Stimulated activated CD4-positive, alpha-beta T cell treated with anti-CD3 and anti-CD28 coated beads, Interleukin-2, amount 100 ng/mL, for 48 hours (primary cell): Measurements from ENCODE around the gene PLA2G4A.

ENCODE experiments used
- DNase-seq, 2 donors: peaks; one replicate each; pipeline ENCODE4 v3.0.0-alpha.2; 2020

PLA2G4A gene

DNA sequence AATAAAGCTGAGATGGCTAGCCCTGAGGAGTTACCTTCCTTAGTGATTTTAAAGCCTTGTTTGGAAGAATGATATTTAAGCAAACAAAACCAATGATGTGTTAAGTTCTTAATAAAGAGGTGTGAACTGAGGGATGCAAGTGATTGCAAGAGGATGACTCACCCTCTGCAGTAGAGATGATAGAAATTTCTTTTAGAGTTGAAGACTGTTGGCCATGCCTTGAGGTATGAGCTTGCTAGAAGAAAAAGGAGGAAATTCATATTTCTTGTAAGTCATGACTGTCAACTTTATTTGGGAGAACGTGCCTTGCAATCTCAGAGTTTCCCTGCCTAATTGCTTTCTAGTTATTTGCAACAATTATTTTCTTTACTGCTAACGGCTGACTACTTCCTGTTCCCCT is 94.7 kb downstream of the PLA2G4A start:
- no peak for DNase-seq

DNA sequence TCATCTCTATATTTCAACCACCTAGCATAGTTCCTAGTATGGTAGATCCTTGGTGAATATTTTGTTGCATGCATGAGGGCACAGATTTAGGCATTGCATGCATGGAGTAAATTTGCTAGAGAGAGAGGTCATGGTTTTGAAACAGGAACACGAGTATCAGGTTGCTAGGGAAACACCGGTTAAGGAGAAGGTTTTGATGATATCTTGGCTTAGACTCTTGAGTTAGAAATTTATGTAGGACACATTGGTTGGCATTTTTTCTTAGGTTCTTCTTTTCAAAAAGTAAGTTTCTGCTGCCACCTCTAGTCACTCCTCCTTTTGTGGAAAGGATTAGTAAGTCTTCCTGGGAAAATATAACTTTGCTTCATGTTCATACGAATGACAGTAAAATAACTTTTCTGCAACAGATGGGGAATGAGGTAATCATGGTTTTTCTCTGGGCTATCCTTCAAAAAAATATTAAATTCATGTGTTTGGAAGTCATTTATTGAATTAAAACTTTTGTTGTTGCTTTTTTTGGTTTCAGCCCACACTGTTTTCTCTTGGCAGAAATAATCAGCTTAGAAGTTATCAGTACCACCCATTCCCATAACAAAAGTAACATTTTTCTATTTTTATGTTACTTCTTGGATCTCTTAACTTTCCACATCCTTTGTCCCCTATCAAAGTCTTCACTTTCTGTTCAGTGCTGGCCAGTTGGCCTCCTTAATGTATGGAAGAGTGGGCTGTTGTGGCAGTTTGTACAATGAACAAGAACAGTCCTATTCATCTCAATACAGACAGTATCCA is 97.3 kb downstream of the PLA2G4A start:
- no peak for DNase-seq

DNA sequence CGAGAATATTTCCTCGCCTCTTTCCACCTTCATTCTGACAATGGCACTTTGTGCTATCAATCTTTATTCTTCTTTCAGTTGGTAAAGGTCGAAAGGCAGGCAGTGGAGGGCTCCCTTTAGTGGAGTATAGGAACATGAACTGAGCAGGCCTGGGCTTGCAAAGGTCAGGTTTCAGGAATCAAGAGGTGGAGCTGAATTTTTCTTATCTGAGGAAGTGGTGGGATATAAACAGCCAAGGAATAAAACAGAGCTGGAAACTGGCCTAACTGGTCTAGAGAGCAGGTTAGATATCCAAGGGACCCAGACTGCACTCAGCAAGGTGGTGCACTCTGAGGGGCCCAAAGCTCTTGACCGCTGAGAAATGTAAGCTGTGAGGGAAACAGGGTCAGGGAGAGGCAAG is 99.1 kb downstream of the PLA2G4A start:
- DNase-seq, result no peak

DNA sequence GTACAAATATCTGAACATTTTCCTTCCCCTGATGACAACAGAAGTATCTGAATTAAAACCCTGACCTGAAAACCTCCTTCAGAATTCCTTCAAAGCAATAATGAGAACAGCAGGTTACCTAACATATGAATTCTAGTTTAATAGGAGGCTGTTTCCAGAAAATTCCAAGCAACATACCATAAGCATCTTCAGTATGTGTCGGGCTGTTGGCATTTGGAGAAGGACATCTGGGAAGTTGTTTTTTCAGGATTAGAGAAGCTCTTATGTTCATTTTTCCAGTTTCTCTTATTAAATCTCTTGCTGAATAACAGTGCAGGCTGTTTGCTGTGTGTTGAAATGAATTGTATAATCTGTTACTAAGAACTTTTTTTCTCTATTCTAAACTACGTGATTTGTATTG is 101.5 kb downstream of the PLA2G4A start:
- DNase-seq, result no peak

DNA sequence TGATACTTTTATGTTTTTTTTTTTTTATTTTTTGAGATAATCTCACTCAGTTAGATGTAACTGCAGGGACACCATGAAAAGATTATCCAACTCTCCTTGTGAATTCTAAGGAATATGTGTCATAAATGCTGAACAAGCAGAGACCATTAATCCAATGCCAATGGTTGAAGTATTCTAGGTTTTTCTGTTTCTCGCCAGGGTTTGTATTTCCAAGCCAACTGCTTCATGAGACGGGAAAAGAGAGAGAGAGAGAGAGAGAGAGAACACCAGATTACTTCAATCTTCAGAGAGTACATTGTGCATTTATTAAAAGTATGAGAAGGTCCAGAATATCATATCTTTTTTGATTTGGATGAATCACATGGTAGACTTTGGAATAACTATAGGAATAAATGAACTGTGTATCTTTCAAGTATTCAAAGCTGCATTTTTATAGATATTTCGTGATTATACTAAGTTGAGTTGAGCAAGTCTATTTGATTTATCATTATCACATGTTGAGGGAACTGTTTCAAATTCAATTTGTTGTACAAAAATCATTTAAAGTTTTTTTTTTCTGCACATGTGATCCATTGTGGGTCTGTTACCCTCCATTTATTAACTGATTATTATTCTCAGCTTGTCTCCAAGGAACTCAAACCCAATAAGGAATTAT is 108.4 kb downstream of the PLA2G4A start:
- DNase-seq, result no peak

DNA sequence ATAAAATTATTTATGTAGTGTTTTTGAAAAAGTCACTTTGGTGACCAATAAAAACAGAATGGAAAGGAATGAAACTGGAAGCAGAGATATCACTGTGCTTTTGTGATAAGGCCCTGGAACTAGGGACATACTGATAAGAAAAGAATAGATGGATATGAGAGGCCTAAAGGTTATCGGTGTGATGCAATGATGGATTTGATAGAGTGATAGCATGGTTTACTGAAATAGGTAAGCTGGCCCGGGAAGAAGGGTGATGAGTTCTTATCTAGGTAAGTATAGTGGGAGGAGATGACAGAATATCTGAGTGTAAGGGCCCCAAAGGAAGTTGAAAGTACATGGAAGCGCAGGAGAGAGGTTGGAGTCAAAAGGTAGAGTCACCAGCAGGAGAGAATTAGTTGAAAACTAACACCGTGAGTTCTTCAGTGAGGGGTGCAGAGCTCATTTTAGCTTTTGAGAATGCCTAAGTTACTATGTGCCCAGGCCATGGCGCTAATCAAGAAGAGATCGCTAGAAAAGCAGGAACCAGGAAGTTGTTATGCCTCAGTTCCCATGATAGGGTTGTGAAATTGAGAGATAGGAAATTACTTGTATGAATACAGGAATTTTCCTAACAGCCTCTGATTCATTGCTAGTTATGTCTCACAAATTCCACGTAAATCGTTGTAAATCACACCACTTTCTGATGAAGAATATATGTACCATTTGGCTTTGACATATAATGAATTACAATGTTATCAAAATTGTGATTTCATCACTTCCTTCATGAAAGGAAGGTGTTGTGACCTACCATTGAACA is 115.3 kb downstream of the PLA2G4A start:
- DNase-seq, result no peak

DNA sequence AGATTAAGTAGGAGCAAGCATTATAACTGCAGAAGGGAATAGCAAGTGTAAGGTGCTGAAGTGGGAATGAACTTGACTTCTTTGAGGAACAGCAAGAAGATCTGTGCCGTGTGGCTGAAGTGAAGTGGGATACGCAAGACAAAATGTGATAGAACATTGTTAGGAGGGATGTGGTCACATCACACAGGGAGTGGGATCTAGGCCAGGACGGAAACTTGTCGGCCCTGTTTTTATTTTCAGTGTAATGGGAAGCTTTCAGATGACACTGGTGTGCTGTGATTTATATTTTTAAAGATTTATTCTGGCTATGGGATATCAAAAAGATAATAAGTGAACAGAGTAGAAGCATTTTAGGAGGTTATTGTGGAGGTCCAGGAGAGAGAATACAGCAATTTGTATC is 116.4 kb downstream of the PLA2G4A start:
- DNase-seq, result no peak

DNA sequence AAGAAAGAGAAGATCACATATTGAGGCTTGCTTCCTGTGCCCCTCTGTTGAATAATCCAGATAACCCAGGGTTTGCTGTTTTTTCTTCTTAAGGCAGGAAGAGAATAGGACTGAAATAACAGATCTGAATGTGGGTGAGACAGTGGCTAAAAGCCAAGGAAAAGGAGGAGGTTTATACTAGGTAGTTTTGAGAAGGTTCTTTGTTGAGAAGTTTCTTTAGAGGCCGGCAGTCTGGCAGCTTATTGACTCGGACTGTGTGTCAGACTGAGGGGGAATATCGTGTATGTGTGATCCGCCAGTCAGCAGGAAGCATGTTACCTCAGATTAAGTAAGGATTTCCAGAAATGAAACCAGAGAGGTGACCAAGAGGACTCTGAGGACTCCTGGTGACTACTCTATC is 119.8 kb downstream of the PLA2G4A start:
- no peak for DNase-seq

DNA sequence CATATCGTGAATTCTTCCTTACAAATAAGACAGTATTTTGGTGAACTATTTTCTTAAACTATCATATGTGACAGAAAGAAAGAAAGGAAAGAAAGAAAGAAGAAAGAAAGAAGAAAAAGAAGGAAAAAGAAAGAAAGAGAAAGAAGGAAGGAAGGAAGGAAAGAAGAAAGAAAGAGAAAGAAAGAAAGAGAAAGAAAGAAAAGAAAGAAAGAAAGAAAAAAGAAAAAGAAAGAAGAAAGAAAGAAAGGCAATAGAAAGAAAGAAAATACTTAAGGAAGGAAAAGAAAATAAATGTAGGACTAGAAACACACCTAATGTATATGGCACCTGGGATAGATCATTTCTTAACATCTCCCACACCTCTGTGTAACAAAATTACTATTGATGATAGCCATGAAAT is 120.4 kb downstream of the PLA2G4A start:
- DNase-seq, result no peak

DNA sequence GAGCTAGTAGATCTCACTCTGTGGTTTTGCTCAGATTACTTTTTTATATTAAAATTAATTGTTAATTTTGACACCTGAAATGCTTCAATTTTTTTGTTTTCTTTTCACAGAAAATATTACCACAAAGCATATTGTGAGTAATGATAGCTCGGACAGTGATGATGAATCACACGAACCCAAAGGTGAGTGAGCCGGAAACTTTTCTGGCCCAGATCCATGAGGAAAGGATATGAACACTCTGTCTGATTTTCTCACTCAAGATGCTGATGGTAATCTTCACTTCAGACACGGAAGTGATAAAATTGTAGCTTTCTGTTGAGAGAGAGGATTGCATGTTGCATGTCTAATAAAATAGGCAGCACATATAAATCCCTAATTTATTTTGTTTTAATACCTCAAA is 121.8 kb downstream of the PLA2G4A start:
- DNase-seq, result no peak

DNA sequence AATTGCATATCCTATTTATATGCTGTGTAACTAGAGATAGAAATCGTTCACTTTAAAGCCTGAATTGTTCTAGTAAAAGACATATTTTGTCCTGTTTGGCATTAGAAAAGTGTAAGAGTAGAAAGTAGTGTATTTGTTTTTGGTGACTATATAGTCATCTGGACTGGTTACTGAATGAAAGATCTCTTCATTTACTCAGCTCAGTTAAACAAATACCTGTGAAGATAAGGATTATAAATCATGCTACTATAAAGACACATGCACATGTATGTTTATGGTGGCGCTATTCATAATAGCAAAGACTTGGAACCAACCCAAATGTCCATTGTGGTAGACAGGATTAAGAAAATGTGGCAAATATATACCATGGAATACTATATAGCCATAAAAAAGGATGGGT is 125.1 kb downstream of the PLA2G4A start:
- DNase-seq, result no peak

DNA sequence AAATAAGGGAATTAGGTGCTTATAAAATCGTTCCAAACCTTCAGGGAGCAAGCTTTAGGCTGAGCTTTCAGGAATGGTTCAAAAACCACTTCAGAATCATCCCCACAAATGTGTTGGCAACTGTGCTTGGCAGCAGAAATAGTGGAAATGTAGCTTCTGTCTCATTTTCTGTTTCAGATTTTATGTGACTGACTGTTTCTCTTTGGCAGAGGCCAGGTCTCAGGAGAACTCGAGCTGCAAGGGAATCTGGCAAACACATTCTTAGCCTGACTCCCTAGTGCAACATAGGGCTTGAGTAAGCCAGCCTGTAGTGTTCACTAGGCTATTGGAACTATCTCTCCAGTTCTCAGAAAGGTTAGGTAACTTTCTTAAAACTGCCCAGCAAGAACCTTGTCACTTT is 128.6 kb downstream of the PLA2G4A start:
- DNase-seq, result no peak

DNA sequence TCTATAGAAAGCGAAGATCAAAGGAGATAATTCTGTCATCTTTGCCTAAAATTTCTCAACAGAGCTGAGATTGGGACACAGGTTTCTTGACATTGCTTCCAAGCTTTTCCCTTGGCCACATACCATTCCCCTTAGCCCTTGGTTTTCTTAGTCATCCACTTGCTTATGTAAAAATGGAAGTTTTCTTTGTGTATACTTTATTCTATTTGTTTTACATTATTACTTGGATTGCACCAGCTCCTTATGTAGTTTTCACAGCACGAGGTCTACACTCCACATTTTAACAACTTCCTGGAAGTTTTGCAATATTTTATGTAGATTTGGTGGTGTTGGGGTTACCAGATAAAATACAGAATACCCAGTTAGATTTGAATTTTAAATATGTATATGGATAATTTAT is 129.8 kb downstream of the PLA2G4A start:
- no peak for DNase-seq

DNA sequence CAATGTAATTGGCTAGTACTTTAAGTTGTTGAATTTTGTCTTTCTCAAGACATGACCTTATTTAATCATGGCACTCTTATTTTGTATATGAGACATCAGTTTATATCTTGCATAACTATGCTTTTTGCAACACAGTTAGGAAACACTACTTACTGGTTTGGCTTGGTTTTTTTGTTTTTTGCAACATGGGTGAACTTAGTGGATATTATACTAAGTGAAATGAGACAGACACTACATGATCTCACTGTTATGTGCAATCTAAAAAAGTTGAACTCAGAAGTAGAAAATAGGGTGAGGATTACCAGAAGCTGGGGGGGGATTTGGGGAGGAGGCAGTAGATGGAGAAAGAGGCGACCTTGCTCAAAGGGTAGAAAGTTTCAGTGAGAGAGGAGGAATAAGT is 132.1 kb downstream of the PLA2G4A start:
- DNase-seq, result no peak

DNA sequence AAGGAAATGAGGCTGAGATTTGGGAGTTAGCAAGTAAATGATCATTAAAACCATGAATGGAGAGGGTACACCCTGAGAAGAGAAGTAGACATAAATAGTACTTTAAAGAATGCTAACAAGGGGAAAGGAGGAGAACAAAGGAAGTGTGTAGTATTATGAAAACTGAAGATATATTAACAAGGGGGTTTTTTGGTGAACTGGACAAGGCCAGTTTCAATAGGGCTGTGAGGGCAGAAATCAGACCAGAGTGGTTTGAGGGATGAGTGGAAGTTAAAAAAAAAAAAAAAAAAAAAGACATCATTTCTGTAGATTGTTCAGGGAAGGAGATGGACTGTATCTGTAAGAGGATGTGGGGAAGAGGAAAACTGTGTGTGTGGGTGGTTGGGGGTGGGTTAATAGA is 137.1 kb downstream of the PLA2G4A start:
- DNase-seq, result no peak

DNA sequence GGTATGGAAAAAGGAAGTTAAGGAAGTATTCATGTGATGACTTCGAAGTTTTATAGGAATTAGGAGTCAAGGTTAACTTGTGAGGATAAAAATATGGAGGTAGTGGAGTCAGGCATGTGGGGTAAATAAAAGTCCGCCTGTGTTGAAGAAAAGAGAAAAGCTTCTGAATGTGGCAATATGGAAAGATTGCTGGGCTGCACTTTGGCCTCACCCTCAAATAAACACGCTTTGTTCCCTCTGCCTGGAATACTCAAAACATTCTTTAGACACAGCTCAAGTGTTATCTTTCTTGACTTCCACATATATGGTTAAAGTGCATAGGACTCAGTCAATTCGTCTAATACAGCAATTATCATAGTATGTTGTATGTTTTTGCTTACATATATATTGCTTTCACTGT is 137.7 kb downstream of the PLA2G4A start:
- no peak for DNase-seq

DNA sequence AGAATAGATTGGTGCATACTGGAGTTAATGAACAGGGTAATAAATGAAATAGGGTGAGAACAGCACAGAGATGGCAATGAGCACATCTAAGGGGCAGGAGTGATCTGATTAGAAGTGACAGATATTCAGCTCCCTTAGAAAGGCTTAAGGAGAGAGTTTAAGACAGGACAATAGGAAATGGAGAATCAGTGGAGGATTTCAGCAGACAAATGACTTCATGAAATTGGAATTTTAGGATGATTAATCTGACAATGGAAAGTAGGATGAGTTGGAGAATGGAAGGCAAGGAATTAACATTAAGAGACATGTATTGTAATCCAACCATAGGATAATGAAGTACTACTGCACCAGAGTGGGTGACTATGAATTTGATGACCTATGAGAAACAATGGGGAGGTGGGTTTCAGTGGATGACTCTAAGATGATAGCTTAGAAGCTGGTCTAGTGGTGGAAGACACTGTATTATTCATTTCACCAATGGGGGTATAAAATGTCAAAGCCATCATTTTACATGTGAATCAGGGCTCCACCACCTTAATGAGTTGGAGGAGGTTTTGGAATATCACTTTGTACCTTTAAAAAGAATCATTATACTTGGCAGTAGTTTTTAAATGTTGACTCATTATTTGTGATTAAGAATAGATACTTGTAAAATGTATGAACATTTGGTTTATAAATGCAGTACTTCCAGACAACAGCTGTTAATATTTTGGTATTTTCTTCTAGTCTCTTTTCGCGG is 139.1 kb downstream of the PLA2G4A start:
- DNase-seq, result no peak

DNA sequence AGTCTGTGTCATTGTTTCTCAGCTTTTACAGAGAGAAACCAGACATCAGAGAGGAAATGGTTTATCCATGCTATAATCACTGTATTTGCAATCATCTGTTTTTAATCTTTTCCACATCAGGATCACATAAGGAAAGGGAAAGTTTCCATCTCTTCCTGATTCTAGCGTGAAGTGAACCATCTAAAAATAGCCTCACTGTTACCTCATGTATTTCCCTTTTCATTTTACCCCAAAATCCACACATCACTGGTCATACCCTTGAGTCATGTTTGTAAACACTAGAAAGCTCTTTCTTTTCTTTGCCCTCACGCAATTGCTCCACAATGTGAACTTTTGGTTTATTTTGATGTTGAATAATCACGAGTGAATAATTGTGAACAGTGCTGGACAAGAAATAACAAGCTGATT is 146.0 kb downstream of the PLA2G4A start:
- DNase-seq, result no peak

DNA sequence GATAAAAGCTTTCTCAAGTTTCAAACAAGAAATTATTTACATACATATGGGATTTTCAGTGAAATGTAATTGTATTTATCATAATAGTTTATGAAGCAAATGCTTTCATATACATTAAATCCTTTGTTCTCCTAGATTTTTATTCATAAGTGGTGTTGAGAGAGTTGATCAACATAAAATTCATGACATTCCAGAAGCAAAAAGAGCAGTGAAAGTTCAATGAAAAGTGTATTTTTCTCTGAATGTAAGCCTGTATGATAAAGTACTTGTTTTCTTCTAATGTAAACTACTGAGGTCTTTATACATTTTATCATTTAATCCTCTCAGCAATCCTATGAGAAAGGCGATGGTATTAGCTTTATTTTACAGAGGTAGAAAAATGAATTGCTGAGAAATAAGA is 146.5 kb downstream of the PLA2G4A start:
- DNase-seq, result no peak

DNA sequence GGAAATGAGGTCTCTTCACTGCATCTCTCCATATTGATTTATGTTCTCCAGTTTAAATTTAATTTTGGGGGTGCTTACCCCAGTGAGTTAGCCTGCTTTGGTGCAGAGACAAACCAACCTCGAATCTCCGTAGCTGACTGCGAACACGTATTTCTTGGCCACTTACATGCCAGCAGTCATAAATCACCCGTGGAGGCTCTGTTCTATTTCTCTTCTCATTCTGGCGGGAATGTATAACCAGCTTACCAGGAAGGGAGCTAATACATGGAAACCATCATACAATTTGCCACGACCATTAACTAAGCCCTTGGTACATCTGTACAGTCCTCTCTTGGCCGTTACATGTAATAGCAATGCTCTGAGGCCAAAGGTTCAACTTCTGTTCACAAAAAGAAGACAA is 148.0 kb downstream of the PLA2G4A start:
- no peak for DNase-seq

DNA sequence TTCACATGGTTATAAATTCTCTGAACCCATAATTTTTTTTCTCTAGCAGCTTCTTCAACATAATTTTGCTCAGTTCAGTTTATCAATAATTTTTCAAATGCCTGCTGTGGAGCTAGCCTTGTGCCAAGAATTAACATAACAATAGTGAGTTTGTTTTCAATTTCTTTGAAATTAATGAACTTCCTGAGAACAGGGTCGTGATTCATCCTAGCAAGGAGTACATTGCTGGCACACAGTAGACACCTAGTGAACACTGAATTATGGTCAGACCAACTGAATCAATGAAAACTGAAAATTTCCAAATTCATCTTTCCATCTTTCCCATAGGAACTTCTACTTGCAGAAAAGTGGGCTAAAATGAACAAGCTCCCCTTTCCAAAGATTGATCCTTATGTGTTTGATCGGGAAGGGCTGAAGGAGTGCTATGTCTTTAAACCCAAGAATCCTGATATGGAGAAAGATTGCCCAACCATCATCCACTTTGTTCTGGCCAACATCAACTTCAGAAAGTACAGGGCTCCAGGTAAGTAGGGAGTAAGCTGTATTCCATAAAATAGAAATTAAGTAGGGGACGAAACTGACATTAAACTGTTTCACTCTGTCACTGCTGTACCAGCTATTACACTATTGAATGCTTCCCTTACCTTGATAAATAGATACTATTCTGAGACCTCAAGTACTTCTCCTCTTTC is 148.7 kb downstream of the PLA2G4A start:
- DNase-seq, result no peak
